Left lung (tissue), 10 donors: Measurements from ENCODE around the gene TMEM108. TPM values are rescaled to one million over a fixed set of nuclear protein-coding genes. Genes with fewer than 3 reads are reported as not detected.

Source experiments
- ATAC-seq: fragments of 200-7000 bp; cut with Tn5 transposase; one replicate; pipeline ENCODE4 v1.9.1; 2020; ENCODE audit warnings: moderate library complexity
- DNase-seq, 4 donors: peaks; one replicate each; pipeline ENCODE4 v3.0.0-alpha.2; 2013 to 2020
- H3K27ac ChIP-seq, 2 donors: fragments of 200-600 bp; sonication (generic) in 1 of 2; one replicate each; pipeline versions ENCODE4 v1.5.0 to v1.8.0; 2020 to 2021
- H3K27me3 ChIP-seq, 2 donors: fragments of 200-600 bp; sonication (generic) in 1 of 2; one replicate each; pipeline versions ENCODE4 v1.5.0 to v1.8.0; 2020 to 2021
- H3K36me3 ChIP-seq, 2 donors: fragments of 200-600 bp; sonication (generic) in 1 of 2; one replicate each; pipeline versions ENCODE4 v1.5.0 to v1.8.0; 2020 to 2021
- H3K4me1 ChIP-seq, 2 donors: fragments of 200-600 bp; one replicate each; pipeline ENCODE4 v1.8.0; 2021
- H3K4me3 ChIP-seq, 2 donors: fragments of 200-600 bp; sonication (generic) in 1 of 2; one replicate each; pipeline versions ENCODE4 v1.5.0 to v1.8.0; 2020 to 2021; ENCODE audit warnings: mild to moderate bottlenecking in 1 of 2
- H3K9me3 ChIP-seq, 2 donors: fragments of 200-600 bp; sonication (generic) in 1 of 2; one replicate each; pipeline versions ENCODE4 v1.5.0 to v1.8.0; 2020 to 2021
- intact Hi-C, 2 donors: fragments of 100-400 bp; cut with DNase I; formaldehyde crosslinking; loops; one replicate each; pipeline versions ENCODE4 v1.11.2 to v1.14.2; 2022
- polyA plus RNA-seq, 6 donors: library from polyadenylated mRNA; unstranded; fragments of 120-200 nt; gene quantifications; one replicate each; pipeline ENCODE4 v1.2.1, GENCODE V29; 2013; ENCODE audit not compliant: insufficient read length in 6 of 6
- total RNA-seq, 2 donors: library from RNA; stranded (reverse); fragmentation: NEBNext Ultra II Directional; extraction: Animal tissue kit (Norgen Biotek cat#: 25700); gene quantifications; one replicate each; pipeline ENCODE4 v1.2.1, GENCODE V29; 2021
- TF ChIP-seq, protein P1 (sequence below), 2 donors: fragments of 200-600 bp; sonication (generic) in 1 of 2; IDR thresholded peaks; one replicate each; pipeline versions ENCODE4 v1.5.0 to v1.8.0; 2021; ENCODE audit warnings: antibody characterized with exemption in 2 of 2
- donor health status: DM: no; HTN: yes; CAD: no.
- donor health status: DM: no; HTN: no; CAD: no.

The TMEM108 gene
- total and polyA plus RNA-seq, 8 donors: 18.5 to 58.8 (median 43.7) TPM

GRCh38 chr3:133424937-133425869, 387.0 kb downstream of the TMEM108 start:
- Histone ChIP-seq H3K27ac (no peak overlapping the region), H3K9me3 (no peaks in the 10 kb centered on the region), H3K36me3 (no peaks in the 10 kb centered on the region), H3K27me3 (peaks cover 0 to 8% of the 10 kb centered on the region in 2 donors), H3K4me1 (peaks cover 0 to 5% of the 10 kb centered on the region in 2 donors), H3K4me3 (no peak overlapping the region)
- DNase-seq (no peak), ATAC-seq (no peak)
- TF ChIP-seq, protein P1, sequence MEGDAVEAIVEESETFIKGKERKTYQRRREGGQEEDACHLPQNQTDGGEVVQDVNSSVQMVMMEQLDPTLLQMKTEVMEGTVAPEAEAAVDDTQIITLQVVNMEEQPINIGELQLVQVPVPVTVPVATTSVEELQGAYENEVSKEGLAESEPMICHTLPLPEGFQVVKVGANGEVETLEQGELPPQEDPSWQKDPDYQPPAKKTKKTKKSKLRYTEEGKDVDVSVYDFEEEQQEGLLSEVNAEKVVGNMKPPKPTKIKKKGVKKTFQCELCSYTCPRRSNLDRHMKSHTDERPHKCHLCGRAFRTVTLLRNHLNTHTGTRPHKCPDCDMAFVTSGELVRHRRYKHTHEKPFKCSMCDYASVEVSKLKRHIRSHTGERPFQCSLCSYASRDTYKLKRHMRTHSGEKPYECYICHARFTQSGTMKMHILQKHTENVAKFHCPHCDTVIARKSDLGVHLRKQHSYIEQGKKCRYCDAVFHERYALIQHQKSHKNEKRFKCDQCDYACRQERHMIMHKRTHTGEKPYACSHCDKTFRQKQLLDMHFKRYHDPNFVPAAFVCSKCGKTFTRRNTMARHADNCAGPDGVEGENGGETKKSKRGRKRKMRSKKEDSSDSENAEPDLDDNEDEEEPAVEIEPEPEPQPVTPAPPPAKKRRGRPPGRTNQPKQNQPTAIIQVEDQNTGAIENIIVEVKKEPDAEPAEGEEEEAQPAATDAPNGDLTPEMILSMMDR (IDR thresholded peaks at IDR 0.05): no peak
- intact Hi-C loops: no loop called here

DNA sequence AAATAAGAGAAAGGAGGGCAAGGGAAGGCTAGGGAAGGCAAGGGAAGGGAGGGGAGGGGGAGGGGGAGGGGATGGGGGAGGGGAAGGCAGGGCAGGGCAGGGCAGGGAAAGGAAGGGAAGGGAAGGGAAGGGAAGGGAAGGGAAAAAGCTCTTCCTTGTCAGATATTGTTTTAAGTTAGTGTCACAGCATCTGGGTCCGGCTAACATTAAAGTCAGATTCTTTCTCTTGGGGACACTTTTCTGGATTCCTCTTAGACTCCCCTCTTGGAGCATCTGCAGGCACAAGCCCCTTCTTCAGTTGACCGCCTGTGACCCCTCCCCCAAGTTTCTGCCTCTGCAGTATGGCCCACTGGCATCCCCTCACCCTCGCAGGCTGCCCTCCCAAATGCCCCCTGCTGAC, 387.7 kb downstream of the TMEM108 start:
- peaks cover 0 to 8% of the 10 kb centered on the region in 2 donors for H3K27me3 ChIP-seq
- TF ChIP-seq, protein P1 (IDR thresholded peaks at IDR 0.05): no peak
- intact Hi-C loops: no loop called here

GRCh38 chr3:133426721-133427120, 388.5 kb downstream of the TMEM108 start:
- Histone ChIP-seq H3K36me3 (no peaks in the 10 kb centered on the region), H3K9me3 (no peaks in the 10 kb centered on the region), H3K27ac (no peak overlapping the region), H3K4me1 (peaks cover 0 to 5% of the 10 kb centered on the region in 2 donors), H3K4me3 (no peak overlapping the region), H3K27me3 (peaks cover 0 to 8% of the 10 kb centered on the region in 2 donors)
- intact Hi-C loops: no loop called here
- DNase-seq (no peak), ATAC-seq (no peak)
- TF ChIP-seq, protein P1 (IDR thresholded peaks at IDR 0.05): no peak

More for the DNA sequence above, 387.7 kb downstream of the TMEM108 start:
- Histone ChIP-seq H3K4me1 (peaks cover 0 to 5% of the 10 kb centered on the region in 2 donors), H3K36me3 (no peaks in the 10 kb centered on the region), H3K4me3 (no peak overlapping the region), H3K27ac (no peak overlapping the region), H3K9me3 (no peaks in the 10 kb centered on the region)
- no peak for DNase-seq
- no peak for ATAC-seq

- Histone ChIP-seq H3K4me1 (peaks cover 0 to 3% of the 10 kb centered on the region in 2 donors), H3K27me3 (peaks cover 0 to 8% of the 10 kb centered on the region in 2 donors), H3K9me3 (no peaks in the 10 kb centered on the region), H3K36me3 (no peaks in the 10 kb centered on the region), H3K27ac (no peak overlapping the region), H3K4me3 (no peak overlapping the region)
- DNase-seq (no peak), ATAC-seq (no peak)
- TF ChIP-seq, protein P1 (IDR thresholded peaks at IDR 0.05): no peak
- intact Hi-C loops: no loop called here
Observed at GRCh38 chr3:133428552-133428951, 390.4 kb downstream of the TMEM108 start.

DNA sequence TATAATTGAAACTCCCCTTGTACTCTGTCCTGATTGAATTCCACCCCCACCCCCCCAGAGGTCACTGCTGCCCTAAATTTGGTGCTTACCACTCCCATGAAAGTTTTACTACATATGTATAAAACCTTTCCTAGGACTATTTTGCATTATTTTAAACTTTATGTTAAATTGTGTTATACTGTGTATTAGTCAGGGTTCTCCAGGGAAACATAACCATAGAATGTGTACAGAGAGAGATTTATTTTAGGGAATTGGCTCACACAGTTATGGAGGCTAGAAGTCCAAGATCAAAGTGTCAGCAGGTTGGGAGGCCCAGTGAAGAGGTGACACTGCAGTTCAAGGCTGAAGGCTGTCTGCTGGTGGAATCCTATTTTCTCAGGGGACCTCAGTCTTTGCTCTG, 390.9 kb downstream of the TMEM108 start:
- intact Hi-C loops: no loop called here
- ATAC-seq: no peak
- TF ChIP-seq, protein P1 (IDR thresholded peaks at IDR 0.05): no peak
- DNase-seq: no peak
- H3K4me1 ChIP-seq: no peaks in the 10 kb centered on the region
- no peak overlapping the region for H3K27ac ChIP-seq
- no peaks in the 10 kb centered on the region for H3K9me3 ChIP-seq
- no peaks in the 10 kb centered on the region for H3K36me3 ChIP-seq
- H3K27me3 ChIP-seq: peaks cover 0 to 8% of the 10 kb centered on the region in 2 donors
- no peak overlapping the region for H3K4me3 ChIP-seq
